GM12878 (cell line): ENCODE results near the gene GPAT2.
"Not testable (repeated sequence)": the region's sequence is repeated elsewhere in the genome, so short reads cannot be mapped to it uniquely, and the experiment has no call there.

Experiments
- ATF3 ChIP-seq: IDR thresholded peaks from 2 replicates; pipeline ENCODE4 v1.6.1; 2011; ENCODE audit warnings: low read depth, mild to moderate bottlenecking, low read length, moderate library complexity, borderline replicate concordance; ENCODE audit errors: extremely low read depth
- DPF2 ChIP-seq: fragments of 450-650 bp; IDR thresholded peaks from 2 replicates; pipeline ENCODE4 v1.6.1; 2017; ENCODE audit warnings: mild to moderate bottlenecking
- EZH2 ChIP-seq: IDR thresholded peaks from 2 replicates; pipeline ENCODE4 v1.6.1; 2012; ENCODE audit warnings: low read depth, mild to moderate bottlenecking, control low read depth, inconsistent platforms, low read length, borderline replicate concordance; ENCODE audit not compliant: control insufficient read depth
- GABPA ChIP-seq: IDR thresholded peaks from 2 replicates; pipeline ENCODE4 v1.6.1; 2014; ENCODE audit warnings: antibody characterized with exemption, low read depth, mild to moderate bottlenecking, inconsistent platforms
- NFYB ChIP-seq: IDR thresholded peaks from 2 replicates; pipeline ENCODE4 v1.6.1; 2011; ENCODE audit warnings: low read depth, mild to moderate bottlenecking, low read length, improper control_type of control experiment, moderate library complexity; ENCODE audit not compliant: insufficient read depth
- NR2C2 ChIP-seq: IDR thresholded peaks from 2 replicates; pipeline ENCODE4 v1.6.1; 2011; ENCODE audit warnings: borderline replicate concordance, low read depth; ENCODE audit not compliant: control insufficient read depth, insufficient read length
- PBX3 ChIP-seq: IDR thresholded peaks from 2 replicates; pipeline ENCODE4 v1.6.1; 2011; ENCODE audit warnings: mild to moderate bottlenecking, low read depth, low read length, moderate library complexity; ENCODE audit not compliant: insufficient replicate concordance
- SPI1 ChIP-seq: IDR thresholded peaks from 2 replicates; pipeline ENCODE4 v1.6.1; 2011; ENCODE audit warnings: low read depth, mild to moderate bottlenecking, low read length, moderate library complexity, borderline replicate concordance; ENCODE audit not compliant: insufficient read depth
- SUZ12 ChIP-seq: fragments of 200-600 bp; sonication (generic); IDR thresholded peaks from one replicate; pipeline ENCODE4 v1.6.1; 2018; ENCODE audit warnings: antibody characterized with exemption, mild to moderate bottlenecking; ENCODE audit not compliant: unreplicated experiment
- USF2 ChIP-seq: IDR thresholded peaks from 2 replicates; pipeline ENCODE4 v1.6.1; 2011; ENCODE audit warnings: low read depth, low read length, improper control_type of control experiment, borderline replicate concordance
- ZBED1 ChIP-seq: IDR thresholded peaks from 2 replicates; pipeline ENCODE4 v1.6.1; 2016; ENCODE audit warnings: borderline replicate concordance
- ZBTB33 ChIP-seq: fragments of 450-650 bp; IDR thresholded peaks from 2 replicates; pipeline ENCODE4 v1.6.1; 2017; ENCODE audit warnings: mild to moderate bottlenecking

- not testable (repeated sequence) for TF ChIP-seq ZBTB33, DPF2, SPI1, ZBED1, ATF3, NFYB, SUZ12, USF2, EZH2, GABPA, PBX3, NR2C2
Measured at GRCh38 chr2:96066511-96066910, 31.8 kb upstream of the GPAT2 start.
